ENCODE data around the gene SYT6.

Gene SYT6

GRCh38 chr1:114097109-114097508 lies 56.6 kb downstream of the SYT6 start:
- CTCF ChIA-PET = no interaction called here
- POLR2A ChIA-PET = no interaction called here
- no peak for DNase-seq (ENCODE audit: extremely low spot score)
- TF ChIP-seq CTBP1 (IDR thresholded peaks at IDR 0.05; ENCODE audit: borderline replicate concordance) (no peak), SP1 (IDR thresholded peaks at IDR 0.05) (no peak), ARNT (IDR thresholded peaks at IDR 0.05) (no peak), SUZ12 (IDR thresholded peaks at IDR 0.05) (no peak)

- POLR2A ChIA-PET = no interaction called here
- TF ChIP-seq FOXK2 (IDR thresholded peaks at IDR 0.05) (no peak), ARNT (IDR thresholded peaks at IDR 0.05) (no peak), ELF4 (IDR thresholded peaks at IDR 0.05) (no peak), CTBP1 (IDR thresholded peaks at IDR 0.05; ENCODE audit: borderline replicate concordance) (no peak), NFRKB (IDR thresholded peaks at IDR 0.05) (no peak), SUZ12 (IDR thresholded peaks at IDR 0.05) (no peak), FOXA1 (IDR thresholded peaks at IDR 0.05) (no peak), FOXM1 (IDR thresholded peaks at IDR 0.05; ENCODE audit: borderline replicate concordance) (no peak), BHLHE40 (IDR thresholded peaks at IDR 0.05; ENCODE audit: borderline replicate concordance) (no peak), ZNF384 (IDR thresholded peaks at IDR 0.05) (no peak), TARDBP (IDR thresholded peaks at IDR 0.05) (no peak), HDGF (IDR thresholded peaks at IDR 0.05; ENCODE audit: borderline replicate concordance) (no peak), LEF1 (IDR thresholded peaks at IDR 0.05; ENCODE audit: borderline replicate concordance) (no peak), SP1 (IDR thresholded peaks at IDR 0.05) (no peak), L3MBTL2 (conservative IDR thresholded peaks at IDR 0.05) (no peak), PKNOX1 (IDR thresholded peaks at IDR 0.05) (no peak)
- no peak for DNase-seq (ENCODE audit: extremely low spot score)
- CTCF ChIA-PET = no interaction called here
These were observed 59.0 kb downstream of the SYT6 start for GRCh38 chr1:114094675-114095074.

- ChIA-PET POLR2A (no interaction called here), CTCF (no interaction called here)
- DNase-seq (ENCODE audit: extremely low spot score) = no peak
- TF ChIP-seq TARDBP (IDR thresholded peaks at IDR 0.05) (no peak), ZNF384 (IDR thresholded peaks at IDR 0.05) (no peak), NFRKB (IDR thresholded peaks at IDR 0.05) (no peak), LEF1 (IDR thresholded peaks at IDR 0.05; ENCODE audit: borderline replicate concordance) (no peak), SP1 (IDR thresholded peaks at IDR 0.05) (no peak), FOXK2 (IDR thresholded peaks at IDR 0.05) (no peak), L3MBTL2 (conservative IDR thresholded peaks at IDR 0.05) (no peak), SUZ12 (IDR thresholded peaks at IDR 0.05) (no peak), ARNT (IDR thresholded peaks at IDR 0.05) (no peak), PKNOX1 (IDR thresholded peaks at IDR 0.05) (no peak), FOXM1 (IDR thresholded peaks at IDR 0.05; ENCODE audit: borderline replicate concordance) (no peak), BHLHE40 (IDR thresholded peaks at IDR 0.05; ENCODE audit: borderline replicate concordance) (no peak), HDGF (IDR thresholded peaks at IDR 0.05; ENCODE audit: borderline replicate concordance) (no peak), CTBP1 (IDR thresholded peaks at IDR 0.05; ENCODE audit: borderline replicate concordance) (no peak), FOXA1 (IDR thresholded peaks at IDR 0.05) (no peak), ELF4 (IDR thresholded peaks at IDR 0.05) (no peak)
These were observed 59.4 kb downstream of the SYT6 start for GRCh38 chr1:114094363-114094634.

GRCh38 chr1:114093624-114094362 lies 59.9 kb downstream of the SYT6 start:
- no peak for DNase-seq (ENCODE audit: extremely low spot score)
- CTCF ChIA-PET = no interaction called here
- TF ChIP-seq ELF4 (IDR thresholded peaks at IDR 0.05) (no peak), PKNOX1 (IDR thresholded peaks at IDR 0.05) (no peak), CTBP1 (IDR thresholded peaks at IDR 0.05; ENCODE audit: borderline replicate concordance) (no peak), NFRKB (IDR thresholded peaks at IDR 0.05) (no peak), TARDBP (IDR thresholded peaks at IDR 0.05) (no peak), BHLHE40 (IDR thresholded peaks at IDR 0.05; ENCODE audit: borderline replicate concordance) (no peak), SP1 (IDR thresholded peaks at IDR 0.05) (no peak), LEF1 (IDR thresholded peaks at IDR 0.05; ENCODE audit: borderline replicate concordance) (no peak), SUZ12 (IDR thresholded peaks at IDR 0.05) (no peak), HDGF (IDR thresholded peaks at IDR 0.05; ENCODE audit: borderline replicate concordance) (no peak), FOXA1 (IDR thresholded peaks at IDR 0.05) (no peak), L3MBTL2 (conservative IDR thresholded peaks at IDR 0.05) (no peak), ARNT (IDR thresholded peaks at IDR 0.05) (no peak), FOXM1 (IDR thresholded peaks at IDR 0.05; ENCODE audit: borderline replicate concordance) (no peak), ZNF384 (IDR thresholded peaks at IDR 0.05) (no peak)
- POLR2A ChIA-PET = no interaction called here

GRCh38 chr1:114092186-114093062 lies 61.2 kb downstream of the SYT6 start:
- CTCF ChIA-PET = no interaction called here
- POLR2A ChIA-PET = no interaction called here
- no peak for DNase-seq (ENCODE audit: extremely low spot score)
- TF ChIP-seq ARNT (IDR thresholded peaks at IDR 0.05) (no peak), L3MBTL2 (conservative IDR thresholded peaks at IDR 0.05) (no peak), HDGF (IDR thresholded peaks at IDR 0.05; ENCODE audit: borderline replicate concordance) (no peak), TARDBP (IDR thresholded peaks at IDR 0.05) (no peak), FOXM1 (IDR thresholded peaks at IDR 0.05; ENCODE audit: borderline replicate concordance) (no peak), ZNF384 (IDR thresholded peaks at IDR 0.05) (no peak), BHLHE40 (IDR thresholded peaks at IDR 0.05; ENCODE audit: borderline replicate concordance) (no peak), PKNOX1 (IDR thresholded peaks at IDR 0.05) (no peak), CTBP1 (IDR thresholded peaks at IDR 0.05; ENCODE audit: borderline replicate concordance) (no peak), NFRKB (IDR thresholded peaks at IDR 0.05) (no peak), LEF1 (IDR thresholded peaks at IDR 0.05; ENCODE audit: borderline replicate concordance) (no peak), ELF4 (IDR thresholded peaks at IDR 0.05) (no peak), SP1 (IDR thresholded peaks at IDR 0.05) (no peak), FOXA1 (IDR thresholded peaks at IDR 0.05) (no peak)

Measured in HEK293T (cell line).